Skin of body (tissue), 2 donors: ENCODE results near the gene PCBP4. TPM values are rescaled to one million over a fixed set of nuclear protein-coding genes. Genes with fewer than 3 reads are reported as not detected.

Experiments
- DNase-seq: peaks from one replicate; lab custom pipeline; 2025; lab: John Stamatoyannopoulos, UW
- total RNA-seq: library from RNA; depleted of rRNA; stranded (reverse); fragments of >200 nt; gene quantifications from one replicate; pipeline ENCODE4 v1.2.3, GENCODE V29; 2014

Gene PCBP4
- total RNA-seq, 1 donor from 2014 or later: 13.6 TPM

DNA sequence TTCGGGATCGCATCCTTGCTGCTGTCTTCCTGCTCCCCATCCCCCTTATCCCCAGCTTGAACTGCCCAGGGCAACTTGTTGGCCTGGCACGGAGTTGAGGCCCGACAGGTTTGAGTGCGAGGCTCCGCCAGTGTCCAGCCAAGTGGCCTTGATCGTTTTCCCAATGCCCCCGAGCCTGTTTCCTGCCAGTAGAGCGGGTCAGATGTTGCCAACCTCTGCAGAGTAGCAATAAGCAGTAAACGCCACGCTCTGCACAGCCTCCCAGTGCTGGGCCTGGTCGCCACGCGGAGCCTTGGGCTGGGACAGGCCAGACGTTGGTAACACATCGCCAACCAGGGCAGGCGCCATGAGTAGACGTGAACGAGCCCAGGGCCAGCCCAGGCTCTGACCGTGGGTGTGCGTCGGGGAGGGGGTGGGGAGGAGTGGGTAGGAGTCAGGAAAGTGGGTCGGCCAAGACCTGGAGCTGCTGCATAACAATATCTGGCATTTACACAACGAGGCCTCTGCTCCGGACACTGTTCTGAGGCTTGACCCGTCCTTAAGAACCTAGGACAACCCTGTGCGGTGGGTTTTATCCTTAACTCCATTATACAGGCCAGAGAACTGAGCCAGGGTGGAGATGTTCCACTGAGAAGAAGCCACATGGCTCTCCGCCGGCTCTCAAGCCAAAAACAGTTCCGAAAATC lies 7.2 kb upstream of the PCBP4 start:
- no peak for DNase-seq

DNA sequence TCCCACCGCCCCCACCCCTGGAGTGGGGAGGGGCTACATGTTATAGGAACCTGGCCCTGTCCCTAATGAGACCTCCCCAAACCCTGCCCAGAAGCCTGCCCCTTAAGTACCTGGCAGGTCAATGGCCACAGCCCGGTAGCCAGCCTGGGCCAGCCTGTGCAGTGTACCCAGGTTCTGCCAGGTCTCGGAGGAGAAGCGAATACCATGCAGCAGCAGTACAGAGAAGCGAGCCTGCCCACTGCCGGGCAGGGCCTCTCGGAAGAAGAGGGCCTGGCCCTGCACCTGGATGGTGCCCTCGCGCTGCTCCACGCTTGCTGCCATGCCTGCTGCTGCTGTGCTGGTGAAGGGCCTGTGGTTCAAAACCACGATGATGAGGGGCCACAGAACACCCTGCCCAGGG lies 4.1 kb upstream of the PCBP4 start:
- no peak for DNase-seq

DNA sequence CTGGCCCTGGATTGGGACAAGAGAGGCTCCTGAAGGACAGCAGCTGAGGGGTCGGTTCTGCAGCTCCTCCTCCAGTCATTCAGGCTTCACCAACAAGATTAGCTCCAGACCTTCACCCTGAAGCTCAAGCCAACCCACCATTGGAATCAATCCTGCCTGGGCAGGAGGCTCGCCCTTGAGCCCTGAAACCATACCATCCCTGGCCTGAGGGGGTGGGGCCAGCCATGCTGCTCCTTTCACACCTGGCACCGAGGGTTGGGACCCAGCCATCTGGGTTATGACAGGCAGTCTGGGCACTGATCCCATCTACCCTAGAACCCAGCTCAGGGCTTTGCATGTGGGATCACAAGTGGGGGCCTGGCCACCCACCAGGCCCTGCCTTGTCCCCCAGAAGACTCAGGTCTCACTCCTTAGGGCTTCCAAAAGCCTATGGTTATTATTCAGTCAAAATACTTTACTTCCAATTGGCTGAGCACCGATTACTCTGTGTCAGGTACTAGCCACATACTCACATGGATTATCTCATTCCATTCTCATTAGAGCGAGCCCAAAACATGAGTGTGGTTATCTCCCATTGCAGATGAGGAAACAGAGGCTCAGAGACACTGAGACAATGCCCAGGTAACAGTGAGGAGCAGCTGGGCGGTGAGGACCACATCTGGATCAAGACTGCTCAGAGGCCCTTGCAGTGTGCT lies 3.5 kb upstream of the PCBP4 start:
- no peak for DNase-seq

DNA sequence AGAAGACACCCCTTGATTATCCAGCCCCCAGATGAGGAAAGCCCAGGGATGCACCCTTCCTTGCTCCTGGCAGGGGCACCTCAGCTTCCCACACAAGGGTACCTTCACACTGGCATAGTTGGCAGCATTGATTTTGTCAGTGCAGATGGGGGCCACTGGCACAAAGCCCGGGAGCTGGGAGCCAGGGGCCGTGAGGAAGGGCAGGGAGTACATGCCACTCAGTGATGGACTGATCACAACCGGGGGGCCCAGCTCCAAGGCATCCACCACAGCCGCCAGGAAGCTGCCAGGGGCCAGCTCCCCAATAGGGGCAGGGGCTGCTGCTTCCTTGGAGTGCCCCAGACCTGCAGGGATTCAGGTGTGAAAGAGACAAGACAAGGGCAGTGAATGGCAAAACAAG lies 2.6 kb upstream of the PCBP4 start:
- no peak for DNase-seq

DNA sequence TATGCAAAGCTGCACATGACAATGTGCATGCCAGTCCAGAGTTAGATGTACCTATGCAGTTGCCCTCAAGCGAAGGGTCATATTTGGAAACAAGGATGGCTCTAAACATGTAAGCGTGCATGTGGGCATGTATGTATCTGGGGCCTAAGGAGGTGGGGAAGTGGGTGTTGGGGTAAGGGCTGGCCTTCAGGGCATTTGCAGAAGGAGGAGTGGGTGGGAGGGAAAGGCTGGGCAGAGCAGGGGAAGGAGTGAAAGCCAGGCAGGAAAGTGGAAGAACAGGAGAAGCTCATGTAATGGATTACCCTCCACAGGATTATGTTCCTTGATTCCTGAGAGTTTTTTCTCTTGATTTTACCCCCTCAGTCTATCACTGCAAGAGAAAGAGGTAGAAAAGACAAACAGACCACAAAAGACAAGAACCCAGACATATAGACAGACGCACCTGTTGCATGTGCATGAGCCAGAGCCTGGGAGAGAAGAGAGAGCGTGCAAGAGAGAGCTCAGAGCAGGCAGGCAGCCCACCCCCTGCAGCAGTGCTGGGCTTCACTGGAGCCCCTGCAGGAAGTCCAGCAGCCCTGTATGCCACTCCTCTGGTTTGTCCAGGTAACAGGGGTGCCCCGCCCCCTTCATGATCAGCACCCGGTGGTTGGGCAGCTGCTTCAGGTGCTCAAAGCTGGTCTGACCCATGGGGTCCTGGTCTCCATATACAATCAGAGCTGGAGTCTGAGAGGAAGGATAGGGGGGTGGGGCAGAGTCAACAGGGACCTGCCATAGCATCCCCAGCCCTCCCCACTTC lies 1.8 kb upstream of the PCBP4 start:
- DNase-seq: no peak

DNA sequence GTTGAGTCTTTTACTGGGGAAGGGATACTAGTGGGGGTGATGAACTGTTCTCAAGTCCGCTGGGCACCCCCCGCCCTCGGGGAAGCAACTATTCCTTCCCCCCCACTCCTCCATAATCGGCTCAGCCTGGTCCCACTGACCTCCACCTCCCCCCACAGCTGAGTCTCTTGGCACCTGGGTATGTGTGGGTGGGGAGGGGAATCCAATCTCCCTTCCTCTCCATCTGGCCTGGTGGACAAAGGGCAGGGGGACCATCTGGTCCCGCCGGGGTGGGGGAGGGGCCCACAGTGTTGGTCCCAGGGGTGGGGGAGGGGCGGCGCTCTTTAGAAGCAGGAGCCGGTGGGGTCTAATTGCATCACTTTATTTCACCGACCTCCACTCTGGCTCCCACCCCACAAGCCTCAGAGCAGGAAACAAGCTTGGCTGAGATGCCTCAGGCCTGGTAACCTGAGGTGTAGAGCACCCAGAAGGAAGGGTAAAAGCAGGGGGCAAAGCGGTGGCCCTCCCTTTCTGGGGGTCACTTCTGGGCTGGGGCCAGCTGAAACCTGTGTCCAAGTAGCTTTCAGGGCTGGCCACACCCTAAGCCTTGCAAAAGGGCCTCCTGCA lies 1.0 kb upstream of the PCBP4 start:
- no peak for DNase-seq

DNA sequence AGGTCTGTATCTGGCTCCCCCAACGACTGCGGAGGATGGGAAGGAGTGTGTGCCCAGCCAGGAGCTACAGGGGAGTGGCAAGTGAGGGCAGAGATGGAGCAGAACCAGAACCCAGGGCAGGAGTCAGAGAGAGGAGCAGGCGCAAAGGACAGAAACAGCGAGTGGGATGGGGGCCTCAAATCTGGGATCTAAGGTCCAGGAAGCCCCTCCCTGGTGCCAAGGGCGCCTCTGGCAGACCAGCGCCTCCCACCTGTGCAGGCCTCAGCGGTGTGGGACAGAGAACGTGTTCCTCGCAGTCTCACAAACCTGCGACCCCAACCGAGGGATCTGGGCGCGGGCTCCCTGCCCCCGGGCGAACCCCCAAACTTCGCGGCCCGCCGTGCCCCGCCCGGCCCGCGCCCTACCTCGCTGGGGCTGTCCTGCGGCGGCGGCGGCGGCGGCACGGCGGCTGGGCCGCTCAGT lies 301 bp downstream of the PCBP4 start:
- peak; percentile 25 for DNase-seq

DNA sequence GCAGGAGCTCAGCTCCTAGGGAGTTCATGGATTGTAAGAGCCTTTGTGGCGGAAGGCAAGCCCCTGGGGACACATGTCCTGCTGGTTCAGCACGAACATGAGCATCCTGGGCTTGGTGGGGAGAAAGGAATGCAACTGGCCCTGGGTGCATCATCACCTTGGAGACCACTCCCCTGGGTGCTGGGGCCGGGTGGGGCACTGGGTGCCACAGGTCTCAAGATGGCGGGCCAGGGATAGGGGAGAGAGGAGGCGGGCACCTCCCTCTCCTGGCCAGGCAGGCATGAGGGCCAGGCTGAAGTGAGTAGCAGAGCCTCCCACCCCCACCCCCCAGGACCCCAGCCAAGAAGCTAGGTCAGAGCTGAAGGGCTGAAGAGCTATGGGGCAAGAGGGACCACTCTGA lies 768 bp downstream of the PCBP4 start:
- no peak for DNase-seq

DNA sequence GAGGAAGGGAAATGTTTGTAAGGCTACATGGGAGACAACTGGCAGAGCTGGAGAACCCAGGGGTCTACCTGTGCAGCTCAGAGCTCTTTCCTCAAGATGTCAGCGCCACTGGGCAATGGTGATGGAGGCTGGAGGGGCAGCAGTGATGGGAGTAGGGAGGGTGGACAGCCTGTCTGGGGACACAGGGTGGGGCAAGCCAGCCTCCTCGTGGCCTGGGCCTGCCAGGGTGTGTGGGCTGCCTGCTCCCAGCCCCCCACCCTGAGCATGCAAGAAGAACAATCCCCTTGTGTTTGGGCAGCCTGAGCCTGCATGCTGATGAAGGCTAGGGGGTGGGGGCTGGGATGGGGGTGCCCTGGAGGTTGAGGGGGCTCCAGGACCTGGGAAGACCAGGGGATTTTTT lies 1.2 kb downstream of the PCBP4 start:
- no peak for DNase-seq

DNA sequence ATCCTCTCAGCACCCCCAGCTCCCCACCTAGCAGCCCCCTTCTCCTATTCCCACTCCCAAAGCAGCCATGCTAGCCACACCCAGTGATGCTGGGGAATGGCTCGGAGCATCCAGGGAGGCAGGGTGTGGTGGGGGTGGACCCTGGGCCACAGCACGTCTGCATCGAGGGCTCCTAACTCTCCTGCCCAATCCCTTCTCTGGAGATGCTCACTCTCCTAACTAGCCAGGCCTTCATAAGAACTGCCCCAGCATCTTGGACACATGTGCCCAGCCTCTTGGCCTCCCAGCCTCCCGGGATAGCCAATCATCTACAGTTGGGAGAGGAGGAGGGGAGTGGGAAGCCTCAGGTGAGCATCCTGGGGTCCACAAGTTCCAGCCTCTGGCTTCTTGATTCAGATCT lies 2.7 kb downstream of the PCBP4 start:
- no peak for DNase-seq

DNA sequence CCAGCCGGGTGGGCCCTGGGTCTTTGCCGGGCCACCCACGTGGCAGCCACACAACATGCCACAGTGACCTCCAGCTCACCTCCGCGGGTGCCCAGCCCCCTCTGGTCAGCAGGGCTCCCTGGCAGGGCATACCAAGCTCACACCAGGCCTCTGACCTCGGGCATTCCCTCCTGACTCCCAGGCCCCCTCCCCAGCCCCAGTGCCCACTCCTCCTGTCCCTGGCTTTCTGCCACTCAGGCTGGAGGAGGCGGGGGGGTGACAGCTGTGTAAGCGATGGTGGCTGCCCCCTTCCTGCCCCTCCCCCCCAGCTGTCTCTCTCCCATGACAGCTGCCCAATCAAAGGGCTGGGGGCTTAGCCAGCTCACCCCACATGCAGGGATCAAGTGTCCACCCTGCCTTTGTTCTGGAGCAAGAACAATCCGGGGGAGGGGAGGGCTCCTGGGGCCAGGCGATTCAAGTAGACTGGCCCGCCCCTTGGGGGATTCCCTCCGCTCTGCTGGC lies 3.3 kb downstream of the PCBP4 start:
- no peak for DNase-seq

DNA sequence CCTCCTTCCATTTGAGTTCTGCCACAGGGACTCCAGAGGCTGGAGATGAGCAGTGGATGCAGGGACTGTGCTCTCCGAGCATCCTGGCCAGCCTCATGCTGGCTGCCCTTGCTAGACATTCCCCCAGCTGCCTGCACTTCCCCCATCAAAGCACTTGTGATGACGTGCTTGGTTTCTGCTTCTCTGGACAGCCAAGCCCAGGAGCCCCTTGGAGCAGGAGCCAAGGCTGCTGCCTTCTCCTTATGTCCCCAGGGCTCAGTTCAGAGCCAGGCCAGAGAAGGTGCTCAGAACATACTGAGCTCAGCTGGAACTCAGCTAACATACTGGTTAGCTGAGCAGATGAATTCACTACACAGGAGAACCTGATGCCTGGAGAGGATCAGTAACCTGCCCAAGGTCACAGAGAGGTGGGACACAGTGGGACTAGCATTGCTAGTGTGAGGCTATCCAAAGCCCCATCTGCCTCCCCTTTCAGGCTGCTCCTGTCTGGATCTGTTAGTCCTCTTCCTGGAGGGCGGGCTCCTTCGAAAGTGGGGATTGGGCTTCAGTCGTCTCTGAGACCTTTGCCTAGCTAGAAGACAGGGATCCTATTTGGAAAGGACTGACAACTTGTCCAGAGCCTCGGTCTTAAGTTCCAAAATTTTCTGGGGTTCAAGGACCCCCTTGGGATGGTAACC lies 4.3 kb downstream of the PCBP4 start:
- no peak for DNase-seq

DNA sequence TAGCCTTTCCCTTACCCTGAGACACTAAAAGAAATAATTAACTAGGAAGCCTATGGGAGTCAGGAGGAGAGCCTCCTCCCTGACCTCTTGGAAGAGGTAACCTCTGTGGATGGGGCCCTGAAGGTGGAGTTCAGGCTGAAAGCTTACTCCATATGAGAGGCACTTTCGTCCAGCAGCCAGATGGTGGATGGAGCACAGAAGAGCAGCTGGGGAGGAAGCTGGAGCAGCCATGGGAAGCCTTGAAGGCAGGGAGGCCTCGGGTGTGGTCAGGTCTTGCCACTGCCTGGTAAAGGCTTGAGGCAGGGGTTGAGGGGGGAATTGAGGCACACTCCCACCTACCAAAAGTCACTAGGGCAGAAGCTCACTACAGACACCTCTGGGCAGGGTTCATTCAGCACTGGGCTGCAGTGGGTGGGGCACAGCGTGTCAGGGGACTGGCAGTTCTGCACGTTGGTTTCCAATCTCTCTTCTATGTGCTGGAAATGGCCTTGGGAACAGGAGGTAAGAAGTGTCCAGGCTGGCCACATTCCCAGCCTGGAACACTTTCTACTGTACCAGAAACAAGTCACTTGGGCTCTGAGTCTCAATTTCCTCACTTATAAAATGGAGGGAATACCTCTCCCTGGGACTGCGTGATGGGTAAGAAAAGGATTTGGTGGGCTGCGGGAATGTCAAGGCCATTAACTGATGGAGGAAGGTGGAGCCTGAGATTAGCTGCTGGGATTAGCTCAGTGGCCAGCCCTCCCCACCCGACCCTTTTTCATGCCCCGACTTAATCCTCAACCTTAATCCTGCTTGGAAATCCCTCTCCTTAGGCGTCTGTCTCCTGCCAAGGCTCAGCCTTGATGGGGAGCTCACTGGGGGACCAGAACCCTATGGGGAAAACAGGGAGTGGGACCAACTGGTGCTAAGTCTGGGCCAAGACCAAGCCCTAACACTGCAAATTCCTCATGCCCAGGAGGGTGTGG lies 5.4 kb downstream of the PCBP4 start:
- no peak for DNase-seq

DNA sequence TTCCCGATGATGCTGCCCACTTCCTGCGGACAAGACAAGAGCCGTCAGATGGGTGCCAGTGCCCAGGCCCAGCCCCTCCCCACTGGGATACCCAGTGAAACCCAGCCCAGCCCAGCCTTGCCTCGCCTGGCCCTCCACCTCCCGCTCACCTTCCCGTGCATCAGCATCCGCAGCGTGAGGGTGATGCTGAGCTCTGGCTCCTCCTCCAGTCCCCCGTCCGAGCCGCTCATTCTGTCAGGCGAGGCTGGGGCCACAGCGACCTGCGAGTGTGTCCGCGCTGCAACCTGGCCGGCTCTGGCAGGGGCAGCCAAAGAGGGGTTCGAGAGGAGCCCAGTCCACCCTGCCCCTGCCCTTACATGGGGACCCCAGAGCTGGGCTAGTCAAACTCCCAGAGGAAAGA lies 6.2 kb downstream of the PCBP4 start:
- DNase-seq: no peak

DNA sequence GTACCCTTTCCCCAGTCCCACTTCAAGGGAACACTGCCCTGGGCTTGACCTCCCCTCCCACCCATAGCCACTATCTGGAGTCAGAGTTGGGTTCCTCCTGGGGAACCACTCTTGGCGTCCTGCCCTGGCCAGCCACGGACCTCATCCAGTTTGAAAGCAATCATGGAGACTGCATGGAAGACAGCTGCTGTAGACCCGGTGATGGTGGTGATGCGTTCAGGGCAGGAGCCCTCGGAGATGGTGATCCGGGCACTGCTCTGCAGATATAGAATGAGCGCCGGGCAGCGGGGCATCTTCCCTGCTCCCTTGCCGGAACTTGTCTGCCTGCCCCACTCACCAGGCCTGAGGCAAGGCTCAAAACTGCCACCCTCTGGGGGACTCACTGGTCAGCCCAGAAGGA lies 6.9 kb downstream of the PCBP4 start:
- DNase-seq: no peak

DNA sequence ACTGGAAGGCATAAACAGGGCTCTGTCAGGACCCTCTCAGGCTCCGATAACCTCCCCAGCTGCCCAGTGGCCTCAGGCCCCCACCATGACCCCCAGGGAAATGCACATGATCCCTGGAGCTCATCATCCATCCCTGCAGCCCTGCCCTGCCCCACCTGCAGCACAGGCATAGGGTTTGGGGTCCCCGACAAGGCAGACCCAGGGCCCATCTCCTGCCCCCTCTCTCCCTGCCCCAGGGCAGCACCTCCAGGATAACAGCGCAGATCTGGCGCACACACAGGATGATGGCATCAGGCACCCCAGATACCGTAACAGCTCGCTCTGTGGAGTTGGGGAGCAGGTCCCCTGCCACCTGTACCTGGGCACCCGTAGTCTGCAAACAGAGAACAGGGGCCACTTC lies 7.6 kb downstream of the PCBP4 start:
- no peak for DNase-seq

DNA sequence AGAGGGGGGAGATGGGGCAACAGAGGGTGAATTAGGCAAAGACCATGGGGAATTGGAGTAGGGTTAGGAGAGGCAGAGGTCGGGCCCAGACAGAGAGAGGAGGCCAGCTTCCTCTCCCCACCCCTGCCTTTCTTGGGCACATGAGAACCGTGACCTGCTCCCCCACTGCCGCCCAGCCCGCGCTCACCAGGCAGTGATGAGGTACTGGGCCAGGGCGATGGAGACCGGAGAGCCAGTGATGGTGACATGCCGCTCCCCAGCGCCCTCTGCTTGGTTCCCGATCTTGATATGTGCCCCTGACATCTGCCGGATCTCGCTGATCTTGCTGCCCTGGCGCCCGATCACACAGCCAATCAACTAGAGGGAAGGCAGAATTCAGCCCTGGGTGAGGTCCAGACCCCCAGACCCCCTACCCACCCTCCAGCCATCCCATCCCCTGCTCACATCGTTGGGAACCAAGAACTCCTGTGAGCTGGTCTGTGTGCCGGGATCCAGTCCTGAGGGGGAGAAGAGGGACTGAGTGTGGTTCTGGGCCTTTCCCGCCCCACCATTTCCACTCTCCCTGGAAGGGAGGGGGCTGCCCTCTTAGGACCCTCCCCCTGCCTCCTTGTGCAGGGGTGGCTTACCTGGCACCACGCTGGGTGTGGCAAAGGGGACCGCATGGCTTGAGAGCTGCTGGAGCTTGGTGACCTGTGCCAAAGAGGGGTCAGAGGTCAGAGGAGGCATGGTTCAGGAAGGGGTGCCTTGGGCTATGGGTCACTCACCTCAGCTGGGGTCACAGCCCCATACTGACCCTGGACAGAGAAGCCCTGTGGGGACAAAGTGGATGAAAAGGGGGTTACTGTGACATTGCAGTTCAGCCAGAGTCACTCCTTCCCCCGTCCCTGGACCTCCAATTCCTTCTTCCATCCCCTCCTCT lies 8.4 kb downstream of the PCBP4 start:
- no peak for DNase-seq

DNA sequence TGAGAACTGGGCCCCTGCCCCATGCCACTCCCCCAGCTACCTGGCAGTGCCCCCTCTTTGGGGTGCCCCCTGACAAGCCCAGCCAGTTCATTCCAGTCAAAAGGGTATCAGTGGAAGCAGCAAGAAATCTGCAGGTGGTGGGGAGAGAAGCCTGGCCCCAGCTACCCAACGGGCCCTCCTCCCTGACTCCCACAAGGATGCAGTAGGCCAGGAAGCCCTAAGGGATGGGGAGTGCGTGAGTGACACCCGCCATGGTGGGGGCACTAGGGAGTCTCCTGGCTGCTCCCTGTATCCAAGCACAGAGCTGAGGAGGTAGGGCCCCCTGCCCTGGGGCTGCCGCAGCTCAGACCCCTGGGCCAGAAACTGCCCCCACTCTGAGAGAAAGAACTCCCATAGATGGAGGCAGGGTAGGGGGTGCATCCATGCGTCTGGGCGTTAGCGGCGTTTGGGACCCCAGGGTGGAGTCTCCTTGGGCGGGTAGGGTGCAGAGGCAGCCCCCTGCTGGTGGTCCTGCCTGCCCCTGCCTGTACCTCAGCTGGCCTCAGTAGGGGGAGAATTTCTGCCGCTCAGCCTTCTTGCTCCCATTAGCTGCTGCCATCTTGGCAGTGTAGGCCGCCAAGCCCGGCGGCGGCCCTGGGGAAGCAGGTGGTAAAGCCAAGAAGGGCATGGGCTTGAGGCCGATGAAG lies 9.6 kb downstream of the PCBP4 start:
- DNase-seq: no peak
